DND-41 (cell line): ENCODE results near the gene WIF1.

Source experiments
- EZH2 ChIP-seq: IDR thresholded peaks from 3 replicates; pipeline ENCODE4 v1.6.1; 2012; ENCODE audit warnings: borderline replicate concordance, low read depth, mild to moderate bottlenecking, moderate library complexity, low read length, inconsistent platforms; ENCODE audit not compliant: severe bottlenecking
- TF ChIP-seq, protein P1 (sequence below): IDR thresholded peaks from 2 replicates; pipeline ENCODE4 v1.5.1; 2012; ENCODE audit warnings: borderline replicate concordance, low read length, moderate library complexity, mild to moderate bottlenecking; ENCODE audit not compliant: poor library complexity, severe bottlenecking; ENCODE audit errors: extremely low read depth

DNA sequence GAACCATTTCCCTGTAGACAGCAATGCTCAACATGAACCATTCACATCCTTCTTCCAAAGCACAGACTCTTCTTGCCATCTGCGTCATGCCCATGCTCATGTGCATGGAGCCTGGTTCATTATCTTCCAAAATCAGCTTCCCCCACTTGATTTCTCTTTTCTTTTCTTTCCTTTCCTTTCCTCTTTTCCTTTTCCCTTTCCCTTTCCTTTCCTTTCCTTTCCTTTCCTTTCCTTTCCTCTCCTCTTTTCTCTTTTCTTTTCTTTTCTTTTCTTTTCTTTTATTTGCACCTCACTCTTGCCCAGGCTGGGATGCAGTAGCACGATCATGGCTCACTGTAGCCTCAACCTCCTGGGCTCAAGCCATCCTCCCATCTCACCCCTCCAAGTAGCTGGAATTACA lies 37.5 kb downstream of the WIF1 start:
- TF ChIP-seq, protein P1, sequence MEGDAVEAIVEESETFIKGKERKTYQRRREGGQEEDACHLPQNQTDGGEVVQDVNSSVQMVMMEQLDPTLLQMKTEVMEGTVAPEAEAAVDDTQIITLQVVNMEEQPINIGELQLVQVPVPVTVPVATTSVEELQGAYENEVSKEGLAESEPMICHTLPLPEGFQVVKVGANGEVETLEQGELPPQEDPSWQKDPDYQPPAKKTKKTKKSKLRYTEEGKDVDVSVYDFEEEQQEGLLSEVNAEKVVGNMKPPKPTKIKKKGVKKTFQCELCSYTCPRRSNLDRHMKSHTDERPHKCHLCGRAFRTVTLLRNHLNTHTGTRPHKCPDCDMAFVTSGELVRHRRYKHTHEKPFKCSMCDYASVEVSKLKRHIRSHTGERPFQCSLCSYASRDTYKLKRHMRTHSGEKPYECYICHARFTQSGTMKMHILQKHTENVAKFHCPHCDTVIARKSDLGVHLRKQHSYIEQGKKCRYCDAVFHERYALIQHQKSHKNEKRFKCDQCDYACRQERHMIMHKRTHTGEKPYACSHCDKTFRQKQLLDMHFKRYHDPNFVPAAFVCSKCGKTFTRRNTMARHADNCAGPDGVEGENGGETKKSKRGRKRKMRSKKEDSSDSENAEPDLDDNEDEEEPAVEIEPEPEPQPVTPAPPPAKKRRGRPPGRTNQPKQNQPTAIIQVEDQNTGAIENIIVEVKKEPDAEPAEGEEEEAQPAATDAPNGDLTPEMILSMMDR, result no peak
- TF ChIP-seq EZH2, result no peak
